Suprapubic skin (tissue), 4 donors: ENCODE results near the gene PSG1.
"Not testable (repeated sequence)": the region's sequence is repeated elsewhere in the genome, so short reads cannot be mapped to it uniquely, and the experiment has no call there.

ENCODE experiments used
- CTCF ChIP-seq, 2 donors: fragments of 200-600 bp in 1 of 2; fragments of 450-650 bp in 1 of 2; sonication (generic) in 1 of 2; IDR thresholded peaks; one replicate each; pipeline ENCODE4 v1.5.1; 2016 to 2019; ENCODE audit warnings: antibody characterized with exemption in 2 of 2, mild to moderate bottlenecking in 1 of 2, moderate library complexity in 1 of 2
- EP300 ChIP-seq: sonication (generic); formaldehyde crosslinking; IDR thresholded peaks from one replicate; pipeline ENCODE4 v1.6.1; 2017; ENCODE audit warnings: antibody characterized with exemption
- POLR2A ChIP-seq, 2 donors: fragments of 450-650 bp; IDR thresholded peaks; one replicate each; pipeline ENCODE4 v1.6.1; 2017; ENCODE audit warnings: antibody characterized with exemption in 2 of 2, mild to moderate bottlenecking in 2 of 2, moderate library complexity in 2 of 2
- POLR2AphosphoS5 ChIP-seq, 3 donors: sonication (generic); formaldehyde crosslinking; IDR thresholded peaks; one replicate each; pipeline ENCODE4 v1.6.1; 2017; ENCODE audit warnings: antibody characterized with exemption in 3 of 3

GRCh38 chr19:42897729-42898128 is 18.2 kb upstream of the PSG1 start:
- TF ChIP-seq CTCF (IDR thresholded peaks at IDR 0.05); POLR2A (IDR thresholded peaks at IDR 0.05); EP300; POLR2AphosphoS5 (IDR thresholded peaks at IDR 0.05): not testable (repeated sequence)
